SK-N-SH (cell line): ENCODE results near the gene ADAM21.

Source experiments
- CHD2 ChIP-seq: fragments of 150-350 bp; IDR thresholded peaks from 2 replicates; pipeline ENCODE4 v1.6.1; 2018; ENCODE audit warnings: low read length; ENCODE audit not compliant: partially characterized antibody
- EP300 ChIP-seq, 2 experiments: IDR thresholded peaks; 2 replicates each; pipeline versions ENCODE4 v1.4.0 to v1.6.1; 2012; ENCODE audit warnings: borderline replicate concordance in 1 of 2, low read depth in 1 of 2, low read length in 1 of 2
- JUND ChIP-seq: IDR thresholded peaks from 2 replicates; pipeline ENCODE4 v1.4.0; 2012
- RAD21 ChIP-seq: IDR thresholded peaks from 2 replicates; pipeline ENCODE4 v1.6.1; 2012; ENCODE audit warnings: mild to moderate bottlenecking, low read length
- RXRA ChIP-seq: IDR thresholded peaks from 2 replicates; pipeline ENCODE4 v1.4.0; 2012; ENCODE audit warnings: low read depth, mild to moderate bottlenecking, borderline replicate concordance
- SMC3 ChIP-seq: IDR thresholded peaks from 2 replicates; pipeline ENCODE4 v1.6.1; 2012; ENCODE audit warnings: low read depth, low read length, improper control_type of control experiment
- TCF12 ChIP-seq: IDR thresholded peaks from 2 replicates; pipeline ENCODE4 v1.4.0; 2012
- TF ChIP-seq, protein P1 (sequence below): fragments of 200-600 bp; sonication (generic); IDR thresholded peaks from 2 replicates; pipeline ENCODE4 v1.6.1; 2017; ENCODE audit warnings: antibody characterized with exemption, mild to moderate bottlenecking, moderate library complexity
- TF ChIP-seq, protein P2 (sequence below): IDR thresholded peaks from 2 replicates; pipeline ENCODE4 v1.4.0; 2012; ENCODE audit warnings: low read depth, borderline replicate concordance
- TF ChIP-seq, protein P3 (sequence below): fragments of 150-350 bp; IDR thresholded peaks from 2 replicates; pipeline ENCODE4 v1.6.1; 2017; ENCODE audit warnings: antibody characterized with exemption, low read length, low read depth, borderline replicate concordance
- TF ChIP-seq, protein P4 (sequence below): IDR thresholded peaks from 2 replicates; pipeline ENCODE4 v1.6.1; 2012; ENCODE audit warnings: mild to moderate bottlenecking, low read depth, low read length, moderate library complexity
- TF ChIP-seq, protein P5 (sequence below): IDR thresholded peaks from 2 replicates; pipeline ENCODE4 v1.4.0; 2012; ENCODE audit warnings: low read depth

DNA sequence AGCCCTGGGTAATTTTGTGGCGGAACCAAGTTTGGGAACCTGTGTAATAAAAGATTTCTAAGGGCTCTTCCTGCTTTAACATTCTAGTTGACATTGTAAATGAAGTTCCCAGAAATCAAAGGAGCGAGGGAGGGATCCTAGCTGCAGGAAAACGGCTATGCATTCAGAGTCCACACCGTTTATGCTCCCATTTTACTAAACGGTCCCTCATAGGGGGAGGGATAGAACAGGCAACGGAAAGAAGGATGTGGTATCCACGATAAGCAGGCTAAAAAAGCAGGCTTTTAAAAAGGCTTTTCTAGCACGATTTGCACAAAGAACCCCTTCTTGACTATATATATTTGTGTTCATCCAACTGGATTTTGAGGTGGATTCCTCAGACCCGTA, 35.6 kb upstream of the ADAM21 start:
- TF ChIP-seq, protein P1, sequence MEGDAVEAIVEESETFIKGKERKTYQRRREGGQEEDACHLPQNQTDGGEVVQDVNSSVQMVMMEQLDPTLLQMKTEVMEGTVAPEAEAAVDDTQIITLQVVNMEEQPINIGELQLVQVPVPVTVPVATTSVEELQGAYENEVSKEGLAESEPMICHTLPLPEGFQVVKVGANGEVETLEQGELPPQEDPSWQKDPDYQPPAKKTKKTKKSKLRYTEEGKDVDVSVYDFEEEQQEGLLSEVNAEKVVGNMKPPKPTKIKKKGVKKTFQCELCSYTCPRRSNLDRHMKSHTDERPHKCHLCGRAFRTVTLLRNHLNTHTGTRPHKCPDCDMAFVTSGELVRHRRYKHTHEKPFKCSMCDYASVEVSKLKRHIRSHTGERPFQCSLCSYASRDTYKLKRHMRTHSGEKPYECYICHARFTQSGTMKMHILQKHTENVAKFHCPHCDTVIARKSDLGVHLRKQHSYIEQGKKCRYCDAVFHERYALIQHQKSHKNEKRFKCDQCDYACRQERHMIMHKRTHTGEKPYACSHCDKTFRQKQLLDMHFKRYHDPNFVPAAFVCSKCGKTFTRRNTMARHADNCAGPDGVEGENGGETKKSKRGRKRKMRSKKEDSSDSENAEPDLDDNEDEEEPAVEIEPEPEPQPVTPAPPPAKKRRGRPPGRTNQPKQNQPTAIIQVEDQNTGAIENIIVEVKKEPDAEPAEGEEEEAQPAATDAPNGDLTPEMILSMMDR: no peak
- TF ChIP-seq CHD2 (no peak), JUND (no peak), RXRA (no peak), TCF12 (no peak), SMC3 (no peak), RAD21 (no peak), EP300 (IDR thresholded peaks at IDR 0.05; ENCODE audit: borderline replicate concordance in 1 of 2, low read depth in 1 of 2, low read length in 1 of 2) (no peak)
- TF ChIP-seq, protein P2, sequence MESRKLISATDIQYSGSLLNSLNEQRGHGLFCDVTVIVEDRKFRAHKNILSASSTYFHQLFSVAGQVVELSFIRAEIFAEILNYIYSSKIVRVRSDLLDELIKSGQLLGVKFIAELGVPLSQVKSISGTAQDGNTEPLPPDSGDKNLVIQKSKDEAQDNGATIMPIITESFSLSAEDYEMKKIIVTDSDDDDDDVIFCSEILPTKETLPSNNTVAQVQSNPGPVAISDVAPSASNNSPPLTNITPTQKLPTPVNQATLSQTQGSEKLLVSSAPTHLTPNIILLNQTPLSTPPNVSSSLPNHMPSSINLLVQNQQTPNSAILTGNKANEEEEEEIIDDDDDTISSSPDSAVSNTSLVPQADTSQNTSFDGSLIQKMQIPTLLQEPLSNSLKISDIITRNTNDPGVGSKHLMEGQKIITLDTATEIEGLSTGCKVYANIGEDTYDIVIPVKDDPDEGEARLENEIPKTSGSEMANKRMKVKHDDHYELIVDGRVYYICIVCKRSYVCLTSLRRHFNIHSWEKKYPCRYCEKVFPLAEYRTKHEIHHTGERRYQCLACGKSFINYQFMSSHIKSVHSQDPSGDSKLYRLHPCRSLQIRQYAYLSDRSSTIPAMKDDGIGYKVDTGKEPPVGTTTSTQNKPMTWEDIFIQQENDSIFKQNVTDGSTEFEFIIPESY: no peak
- TF ChIP-seq, protein P3, sequence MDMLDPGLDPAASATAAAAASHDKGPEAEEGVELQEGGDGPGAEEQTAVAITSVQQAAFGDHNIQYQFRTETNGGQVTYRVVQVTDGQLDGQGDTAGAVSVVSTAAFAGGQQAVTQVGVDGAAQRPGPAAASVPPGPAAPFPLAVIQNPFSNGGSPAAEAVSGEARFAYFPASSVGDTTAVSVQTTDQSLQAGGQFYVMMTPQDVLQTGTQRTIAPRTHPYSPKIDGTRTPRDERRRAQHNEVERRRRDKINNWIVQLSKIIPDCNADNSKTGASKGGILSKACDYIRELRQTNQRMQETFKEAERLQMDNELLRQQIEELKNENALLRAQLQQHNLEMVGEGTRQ: no peak
- TF ChIP-seq, protein P4, sequence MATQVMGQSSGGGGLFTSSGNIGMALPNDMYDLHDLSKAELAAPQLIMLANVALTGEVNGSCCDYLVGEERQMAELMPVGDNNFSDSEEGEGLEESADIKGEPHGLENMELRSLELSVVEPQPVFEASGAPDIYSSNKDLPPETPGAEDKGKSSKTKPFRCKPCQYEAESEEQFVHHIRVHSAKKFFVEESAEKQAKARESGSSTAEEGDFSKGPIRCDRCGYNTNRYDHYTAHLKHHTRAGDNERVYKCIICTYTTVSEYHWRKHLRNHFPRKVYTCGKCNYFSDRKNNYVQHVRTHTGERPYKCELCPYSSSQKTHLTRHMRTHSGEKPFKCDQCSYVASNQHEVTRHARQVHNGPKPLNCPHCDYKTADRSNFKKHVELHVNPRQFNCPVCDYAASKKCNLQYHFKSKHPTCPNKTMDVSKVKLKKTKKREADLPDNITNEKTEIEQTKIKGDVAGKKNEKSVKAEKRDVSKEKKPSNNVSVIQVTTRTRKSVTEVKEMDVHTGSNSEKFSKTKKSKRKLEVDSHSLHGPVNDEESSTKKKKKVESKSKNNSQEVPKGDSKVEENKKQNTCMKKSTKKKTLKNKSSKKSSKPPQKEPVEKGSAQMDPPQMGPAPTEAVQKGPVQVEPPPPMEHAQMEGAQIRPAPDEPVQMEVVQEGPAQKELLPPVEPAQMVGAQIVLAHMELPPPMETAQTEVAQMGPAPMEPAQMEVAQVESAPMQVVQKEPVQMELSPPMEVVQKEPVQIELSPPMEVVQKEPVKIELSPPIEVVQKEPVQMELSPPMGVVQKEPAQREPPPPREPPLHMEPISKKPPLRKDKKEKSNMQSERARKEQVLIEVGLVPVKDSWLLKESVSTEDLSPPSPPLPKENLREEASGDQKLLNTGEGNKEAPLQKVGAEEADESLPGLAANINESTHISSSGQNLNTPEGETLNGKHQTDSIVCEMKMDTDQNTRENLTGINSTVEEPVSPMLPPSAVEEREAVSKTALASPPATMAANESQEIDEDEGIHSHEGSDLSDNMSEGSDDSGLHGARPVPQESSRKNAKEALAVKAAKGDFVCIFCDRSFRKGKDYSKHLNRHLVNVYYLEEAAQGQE: no peak
- TF ChIP-seq, protein P5, sequence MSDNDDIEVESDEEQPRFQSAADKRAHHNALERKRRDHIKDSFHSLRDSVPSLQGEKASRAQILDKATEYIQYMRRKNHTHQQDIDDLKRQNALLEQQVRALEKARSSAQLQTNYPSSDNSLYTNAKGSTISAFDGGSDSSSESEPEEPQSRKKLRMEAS: no peak
